ENCODE results near the gene KRT35. TPM values are rescaled to one million over a fixed set of nuclear protein-coding genes. Genes with fewer than 3 reads are reported as not detected.

The KRT35 gene
- not detected for total RNA-seq
- not detected for polyA plus RNA-seq

DNA sequence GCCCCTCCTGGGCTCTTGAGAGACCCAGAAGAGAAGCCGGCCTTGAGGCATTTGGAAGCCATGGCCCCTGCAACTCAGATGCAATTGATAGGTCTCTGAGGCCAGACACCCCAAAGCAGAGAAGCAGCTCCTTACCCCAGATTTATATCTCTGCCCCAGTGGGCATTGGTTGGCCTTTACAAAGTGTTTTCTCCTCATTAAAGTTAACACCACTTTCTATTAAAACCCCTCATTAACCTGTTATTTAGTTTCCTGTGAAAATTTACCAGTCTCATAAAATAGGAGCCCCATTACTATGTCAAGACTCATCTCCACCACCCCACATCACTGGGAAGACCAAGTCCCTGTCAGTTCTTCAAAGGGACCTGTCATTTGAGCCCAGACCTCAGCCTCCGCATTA is at the start of gene KRT35:
Gene KRT35, minus strand, starts transcription at position 116 of the 400 bp plus-strand sequence. Its CDS starts 54 bp downstream, at position 62.
- CTCF ChIA-PET (ENCODE audit: partially characterized antibody): interaction anchor here (1.2 kb wide), 1 partner anchor 9 kb away, joined by 3 read pairs; the partner anchor contains the start of gene KRT36
- POLR2A ChIA-PET (ENCODE audit: partially characterized antibody): no interaction called here
- peak within 1 kb of the TSS in 1 of 7 donors; percentile 21 for H3K27ac Mint-ChIP-seq

DNA sequence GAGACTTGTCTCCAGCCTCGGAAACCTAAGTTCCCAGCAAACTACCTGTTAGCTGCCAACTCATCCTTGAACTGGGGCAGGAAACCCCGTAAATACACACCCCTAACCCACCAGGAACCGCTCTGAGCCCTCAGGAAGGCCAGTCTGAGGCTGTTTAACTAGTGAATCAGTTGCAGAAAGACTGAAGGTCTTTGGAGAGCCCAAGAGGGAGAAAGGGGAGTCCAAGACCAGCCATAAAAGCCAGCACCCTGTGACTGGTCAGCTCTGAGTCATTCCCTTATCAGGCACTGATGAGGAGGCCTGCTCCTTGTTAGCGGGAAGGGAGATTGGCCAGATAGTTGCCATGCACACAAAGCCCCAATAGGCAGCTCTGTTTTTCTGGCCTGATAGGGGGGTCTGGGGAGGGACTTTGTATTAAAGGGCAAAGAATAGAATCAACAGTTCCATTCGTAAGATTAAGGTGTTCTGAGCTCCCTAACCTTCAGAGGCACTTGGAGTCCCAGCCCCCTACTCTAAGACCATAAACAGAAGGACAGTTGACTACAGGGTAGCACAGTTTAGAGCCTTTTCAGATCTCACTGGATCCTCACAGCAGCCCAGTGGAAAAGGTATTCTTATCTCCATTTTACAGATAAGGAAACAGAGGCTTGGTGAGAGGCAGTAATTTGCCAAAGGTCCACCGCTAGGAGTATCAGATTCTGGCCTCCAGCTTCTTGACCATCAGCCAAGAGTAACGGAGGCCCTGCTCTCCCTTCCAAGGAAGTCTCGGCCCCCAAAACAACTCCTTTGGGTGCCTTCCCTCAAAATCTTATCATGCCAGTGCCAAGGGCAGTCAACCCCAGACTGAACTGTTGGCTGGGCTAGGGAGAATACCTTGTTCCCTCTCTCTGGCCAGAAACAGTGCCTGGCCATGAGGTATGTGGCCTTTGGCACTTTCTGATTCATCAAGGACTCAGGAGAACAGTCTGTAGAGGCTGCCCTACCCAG is 49.4 kb upstream of the KRT35 start:
- H3K27ac Mint-ChIP-seq: no peak overlapping the region
- intact Hi-C loops (cut with micrococcal nuclease): no loop called here
- peaks cover 48 to 50% of the 10 kb centered on the region in 2 donors for H3K27me3 Mint-ChIP-seq
- CTCF ChIA-PET (ENCODE audit: partially characterized antibody): no interaction called here
- no peak for DNase-seq
- H3K27me3 ChIP-seq (ENCODE audit: insufficient read depth, low read length): peaks cover 26% of the 10 kb centered on the region
- no peaks in the 10 kb centered on the region for H3K9me3 Mint-ChIP-seq
- no peaks in the 10 kb centered on the region for H3K36me3 ChIP-seq (ENCODE audit: insufficient read depth, low read length)
- H3K9me3 ChIP-seq (ENCODE audit: control insufficient read depth in 1 of 2, low read length in 2 of 2): no peaks in the 10 kb centered on the region
- no peaks in the 10 kb centered on the region for H3K36me3 Mint-ChIP-seq
- H3K27ac ChIP-seq (ENCODE audit: low read depth, low read length): no peak overlapping the region
- POLR2A ChIA-PET (ENCODE audit: partially characterized antibody): no interaction called here
- H3K4me3 ChIP-seq (ENCODE audit: low read length in 2 of 2): no peak overlapping the region
- peaks cover 5 to 24% (median 15%) of the 10 kb centered on the region in 4 donors for H3K4me1 Mint-ChIP-seq
- H3K4me1 ChIP-seq (ENCODE audit: insufficient read depth, low read length): peaks cover 8% of the 10 kb centered on the region
- H3K4me3 Mint-ChIP-seq: no peak overlapping the region

More for the DNA sequence above, at the start of gene KRT35:
- H3K36me3 Mint-ChIP-seq: no peaks in the 10 kb centered on the region
- Histone ChIP-seq H3K4me1 (ENCODE audit: insufficient read depth, low read length) (no peaks in the 10 kb centered on the region), H3K36me3 (ENCODE audit: insufficient read depth, low read length) (no peaks in the 10 kb centered on the region), H3K27ac (ENCODE audit: low read depth, low read length) (no peak within 1 kb of the TSS), H3K27me3 (ENCODE audit: insufficient read depth, low read length) (no peaks in the 10 kb centered on the region), H3K4me3 (ENCODE audit: low read length in 2 of 2) (no peak within 1 kb of the TSS), H3K9me3 (ENCODE audit: control insufficient read depth in 1 of 2, low read length in 2 of 2) (no peaks in the 10 kb centered on the region)
- intact Hi-C loops (cut with micrococcal nuclease): no loop called here
- no peak for DNase-seq
- no peaks in the 10 kb centered on the region for H3K4me1 Mint-ChIP-seq
- no peaks in the 10 kb centered on the region for H3K27me3 Mint-ChIP-seq
- no peak within 1 kb of the TSS for H3K4me3 Mint-ChIP-seq
- no peaks in the 10 kb centered on the region for H3K9me3 Mint-ChIP-seq

DNA sequence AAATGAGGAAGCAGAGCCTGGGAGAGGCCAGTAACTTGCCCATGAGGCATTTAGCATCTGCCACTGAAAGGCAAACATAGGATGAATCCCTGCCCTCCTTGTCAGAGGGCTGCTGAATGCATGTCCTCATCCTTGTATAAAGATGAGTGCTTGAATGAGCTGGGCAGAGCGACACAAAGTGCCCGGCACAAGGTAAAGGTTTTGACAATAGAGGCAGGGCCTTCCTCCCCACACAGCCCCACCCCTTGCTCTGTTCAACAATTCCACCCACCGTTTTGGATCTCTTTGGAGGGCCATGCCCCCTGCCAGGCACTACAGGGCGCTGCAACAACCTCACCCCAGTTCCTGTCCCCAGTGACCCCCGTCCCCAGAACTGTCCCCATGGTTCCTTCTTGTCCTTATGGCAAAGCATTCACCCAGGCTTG is 48.6 kb upstream of the KRT35 start:
- Mint-ChIP-seq H3K4me3 (peak overlapping the region in 3 of 8 donors; percentile 15 to 86 (median 47)), H3K36me3 (no peaks in the 10 kb centered on the region), H3K27ac (no peak overlapping the region), H3K27me3 (peaks cover 45% of the 10 kb centered on the region in 2 donors), H3K4me1 (peaks cover 5 to 24% (median 15%) of the 10 kb centered on the region in 4 donors), H3K9me3 (no peaks in the 10 kb centered on the region)
- H3K9me3 ChIP-seq (ENCODE audit: control insufficient read depth in 1 of 2, low read length in 2 of 2): no peaks in the 10 kb centered on the region
- CTCF ChIA-PET (ENCODE audit: partially characterized antibody): no interaction called here
- POLR2A ChIA-PET (ENCODE audit: partially characterized antibody): no interaction called here
- H3K27me3 ChIP-seq (ENCODE audit: insufficient read depth, low read length): peaks cover 26% of the 10 kb centered on the region
- DNase-seq: no peak
- H3K27ac ChIP-seq (ENCODE audit: low read depth, low read length): no peak overlapping the region
- H3K4me1 ChIP-seq (ENCODE audit: insufficient read depth, low read length): peaks cover 8% of the 10 kb centered on the region
- H3K36me3 ChIP-seq (ENCODE audit: insufficient read depth, low read length): no peaks in the 10 kb centered on the region
- intact Hi-C loops (cut with micrococcal nuclease): no loop called here
- H3K4me3 ChIP-seq (ENCODE audit: low read length in 2 of 2): no peak overlapping the region

DNA sequence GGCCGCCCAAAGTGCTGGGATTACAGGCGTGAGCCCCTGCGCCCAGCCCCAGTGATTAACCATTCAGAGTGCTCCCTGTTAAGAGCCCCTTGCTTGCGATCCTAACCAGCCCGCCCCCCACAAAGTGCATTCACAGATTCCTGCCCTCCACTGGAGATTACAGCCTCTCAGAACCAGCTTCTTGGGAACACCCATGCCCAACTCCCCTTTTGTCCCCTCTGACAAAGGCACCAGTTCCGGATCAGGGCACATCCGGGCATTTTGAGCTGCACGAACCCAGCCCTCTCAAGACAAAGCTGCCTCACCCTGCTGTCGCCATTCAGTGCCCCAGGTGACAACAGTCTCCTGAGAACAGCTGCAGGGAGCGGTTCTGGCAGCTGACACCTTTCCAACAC is 48.0 kb upstream of the KRT35 start:
- H3K4me1 Mint-ChIP-seq: peaks cover 5 to 24% (median 15%) of the 10 kb centered on the region in 4 donors
- POLR2A ChIA-PET (ENCODE audit: partially characterized antibody): no interaction called here

DNA sequence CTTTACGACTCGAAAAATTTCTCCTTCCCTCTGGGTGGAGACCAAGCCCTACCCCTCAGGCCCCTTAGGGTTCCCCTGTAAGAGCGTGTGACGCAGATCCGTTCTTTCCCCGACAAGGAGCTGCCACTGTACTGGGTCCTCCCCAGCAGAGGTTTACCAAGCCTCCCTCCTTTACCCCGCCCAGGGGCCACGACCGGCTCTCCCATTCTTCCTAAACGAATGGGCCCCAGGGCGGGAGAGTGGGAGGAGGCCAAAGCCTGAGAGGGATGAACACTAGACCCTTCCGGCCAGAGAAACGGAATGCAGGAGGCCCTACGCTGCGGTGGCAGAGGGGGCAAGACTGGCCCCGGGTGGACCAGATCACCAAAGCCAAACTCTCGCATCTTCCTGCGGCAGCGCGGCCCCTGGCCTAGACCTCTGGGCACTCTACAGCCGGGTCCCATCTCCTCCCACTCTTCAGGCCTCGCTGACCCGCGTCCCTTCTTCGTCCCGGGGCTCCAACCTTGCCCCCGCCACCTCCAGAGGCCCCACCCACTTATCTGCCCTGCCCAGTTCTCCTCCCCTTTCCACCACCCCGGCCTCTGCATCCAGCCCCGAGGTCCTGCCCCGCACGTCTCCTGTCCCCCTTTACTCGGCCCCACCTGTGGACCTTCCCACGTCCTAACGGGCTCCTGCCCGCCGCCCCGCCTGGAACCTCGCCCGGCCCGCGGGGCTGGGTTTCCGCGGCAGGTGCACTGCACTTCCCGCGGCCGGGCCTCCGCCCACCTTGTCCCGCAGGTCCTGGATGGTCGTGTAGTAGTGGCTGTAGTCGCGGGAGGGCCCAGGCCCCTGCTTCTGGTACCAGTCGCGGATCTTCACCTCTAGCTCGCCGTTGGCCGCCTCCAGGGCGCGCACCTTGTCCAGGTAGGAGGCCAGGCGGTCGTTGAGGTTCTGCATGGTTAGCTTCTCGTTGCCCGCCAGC is 46.4 kb upstream of the KRT35 start:
- peaks cover 5 to 24% (median 15%) of the 10 kb centered on the region in 4 donors for H3K4me1 Mint-ChIP-seq
- H3K27me3 ChIP-seq (ENCODE audit: insufficient read depth, low read length): peaks cover 26% of the 10 kb centered on the region
- peak overlapping the region; percentile 6 to 86 (median 60) for H3K4me3 Mint-ChIP-seq
- H3K27me3 Mint-ChIP-seq: peaks cover 40 to 42% of the 10 kb centered on the region in 2 donors
- H3K36me3 Mint-ChIP-seq: no peaks in the 10 kb centered on the region
- intact Hi-C loops (cut with micrococcal nuclease): no loop called here
- no peaks in the 10 kb centered on the region for H3K9me3 Mint-ChIP-seq
- POLR2A ChIA-PET (ENCODE audit: partially characterized antibody): no interaction called here
- peaks cover 8% of the 10 kb centered on the region for H3K4me1 ChIP-seq (ENCODE audit: insufficient read depth, low read length)
- CTCF ChIA-PET (ENCODE audit: partially characterized antibody): interaction anchor here (0.7 kb wide), 1 partner anchor 594 kb away, joined by 3 read pairs; no protein-coding TSS in a partner anchor
- no peaks in the 10 kb centered on the region for H3K36me3 ChIP-seq (ENCODE audit: insufficient read depth, low read length)
- peak in 1 of 5 donors; percentile 13 for DNase-seq
- H3K4me3 ChIP-seq (ENCODE audit: low read length in 2 of 2): no peak overlapping the region
- H3K27ac ChIP-seq (ENCODE audit: low read depth, low read length): no peak overlapping the region
- H3K9me3 ChIP-seq (ENCODE audit: control insufficient read depth in 1 of 2, low read length in 2 of 2): no peaks in the 10 kb centered on the region
- H3K27ac Mint-ChIP-seq: no peak overlapping the region

More for the DNA sequence above, 48.0 kb upstream of the KRT35 start:
- intact Hi-C loops (cut with micrococcal nuclease): no loop called here
- H3K27me3 Mint-ChIP-seq: peaks cover 45 to 47% of the 10 kb centered on the region in 2 donors
- CTCF ChIA-PET (ENCODE audit: partially characterized antibody): no interaction called here
- H3K27ac Mint-ChIP-seq: no peak overlapping the region
- Histone ChIP-seq H3K4me3 (ENCODE audit: low read length in 2 of 2) (no peak overlapping the region), H3K27me3 (ENCODE audit: insufficient read depth, low read length) (peaks cover 26% of the 10 kb centered on the region), H3K36me3 (ENCODE audit: insufficient read depth, low read length) (no peaks in the 10 kb centered on the region), H3K4me1 (ENCODE audit: insufficient read depth, low read length) (peaks cover 8% of the 10 kb centered on the region), H3K27ac (ENCODE audit: low read depth, low read length) (no peak overlapping the region), H3K9me3 (ENCODE audit: control insufficient read depth in 1 of 2, low read length in 2 of 2) (no peaks in the 10 kb centered on the region)
- peak overlapping the region in 6 of 8 donors; percentile 30 to 86 (median 56) for H3K4me3 Mint-ChIP-seq
- DNase-seq: no peak
- H3K9me3 Mint-ChIP-seq: no peaks in the 10 kb centered on the region
- no peaks in the 10 kb centered on the region for H3K36me3 Mint-ChIP-seq

DNA sequence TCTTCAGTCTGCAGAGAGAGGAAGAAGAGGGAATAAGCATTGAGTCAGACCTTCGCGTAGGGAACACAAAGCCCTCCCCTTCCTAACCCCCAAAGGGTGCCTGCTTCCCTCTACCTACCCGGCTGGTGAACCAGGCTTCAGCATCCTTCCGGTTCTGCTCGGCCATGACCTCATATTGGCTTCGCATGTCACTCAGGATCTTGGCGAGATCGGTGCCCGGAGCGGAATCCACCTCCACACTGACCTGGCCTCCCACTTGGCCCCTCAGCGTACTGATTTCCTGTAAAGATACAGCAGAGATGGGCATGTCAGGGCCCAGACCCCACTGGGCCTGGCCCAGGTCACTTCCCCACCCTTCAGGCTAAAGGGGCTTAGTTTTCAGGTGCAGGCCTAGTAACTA is 43.3 kb upstream of the KRT35 start:
- Histone ChIP-seq H3K36me3 (ENCODE audit: insufficient read depth, low read length) (no peaks in the 10 kb centered on the region), H3K4me3 (ENCODE audit: low read length in 2 of 2) (no peak overlapping the region), H3K27me3 (ENCODE audit: insufficient read depth, low read length) (peaks cover 14% of the 10 kb centered on the region), H3K4me1 (ENCODE audit: insufficient read depth, low read length) (peaks cover 8% of the 10 kb centered on the region), H3K27ac (ENCODE audit: low read depth, low read length) (no peak overlapping the region), H3K9me3 (ENCODE audit: control insufficient read depth in 1 of 2, low read length in 2 of 2) (no peaks in the 10 kb centered on the region)
- Mint-ChIP-seq H3K4me3 (no peak overlapping the region), H3K36me3 (no peaks in the 10 kb centered on the region), H3K27me3 (peaks cover 21% of the 10 kb centered on the region in 2 donors), H3K9me3 (no peaks in the 10 kb centered on the region), H3K4me1 (peaks cover 4 to 21% (median 13%) of the 10 kb centered on the region in 4 donors), H3K27ac (no peak overlapping the region)
- CTCF ChIA-PET (ENCODE audit: partially characterized antibody): no interaction called here
- DNase-seq: no peak
- intact Hi-C loops (cut with micrococcal nuclease): no loop called here
- POLR2A ChIA-PET (ENCODE audit: partially characterized antibody): no interaction called here

DNA sequence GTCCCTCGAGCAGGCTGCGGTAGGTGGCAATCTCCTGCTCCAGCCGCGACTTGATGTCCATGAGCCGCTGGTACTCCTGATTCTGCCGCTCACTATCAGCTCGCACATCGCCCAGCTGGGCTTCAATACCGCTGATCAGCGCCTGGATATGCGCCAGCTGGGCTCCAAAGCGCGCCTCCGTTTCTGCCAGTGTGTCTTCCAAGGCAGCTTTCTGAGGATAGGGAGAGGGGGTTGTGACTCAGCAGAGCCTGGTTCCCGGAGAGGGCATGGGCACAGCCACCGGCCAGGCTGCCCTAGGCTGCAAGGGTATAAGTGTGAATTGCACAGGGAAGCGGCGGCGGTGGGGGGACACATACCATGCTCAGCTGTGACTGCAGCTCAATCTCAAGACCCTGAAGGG is 42.8 kb upstream of the KRT35 start:
- Mint-ChIP-seq H3K36me3 (no peaks in the 10 kb centered on the region), H3K27me3 (peaks cover 17 to 18% of the 10 kb centered on the region in 2 donors), H3K27ac (no peak overlapping the region), H3K4me3 (no peak overlapping the region), H3K9me3 (no peaks in the 10 kb centered on the region), H3K4me1 (peaks cover 2 to 17% (median 9%) of the 10 kb centered on the region in 4 donors)
- intact Hi-C loops (cut with micrococcal nuclease): no loop called here
- no peak overlapping the region for H3K27ac ChIP-seq (ENCODE audit: low read depth, low read length)
- peaks cover 14% of the 10 kb centered on the region for H3K27me3 ChIP-seq (ENCODE audit: insufficient read depth, low read length)
- H3K4me3 ChIP-seq (ENCODE audit: low read length in 2 of 2): no peak overlapping the region
- ChIA-PET CTCF (ENCODE audit: partially characterized antibody) (no interaction called here), POLR2A (ENCODE audit: partially characterized antibody) (no interaction called here)
- peaks cover 8% of the 10 kb centered on the region for H3K4me1 ChIP-seq (ENCODE audit: insufficient read depth, low read length)
- H3K9me3 ChIP-seq (ENCODE audit: control insufficient read depth in 1 of 2, low read length in 2 of 2): no peaks in the 10 kb centered on the region
- H3K36me3 ChIP-seq (ENCODE audit: insufficient read depth, low read length): no peaks in the 10 kb centered on the region
- no peak for DNase-seq

All from CD4-positive, alpha-beta memory T cell (primary cell).